Measurements from ENCODE around the gene MEGF11. TPM values are rescaled to one million over a fixed set of nuclear protein-coding genes. Genes with fewer than 3 reads are reported as not detected.

Gene MEGF11
- total RNA-seq, 1 experiment from 2014 or later: not detected

DNA sequence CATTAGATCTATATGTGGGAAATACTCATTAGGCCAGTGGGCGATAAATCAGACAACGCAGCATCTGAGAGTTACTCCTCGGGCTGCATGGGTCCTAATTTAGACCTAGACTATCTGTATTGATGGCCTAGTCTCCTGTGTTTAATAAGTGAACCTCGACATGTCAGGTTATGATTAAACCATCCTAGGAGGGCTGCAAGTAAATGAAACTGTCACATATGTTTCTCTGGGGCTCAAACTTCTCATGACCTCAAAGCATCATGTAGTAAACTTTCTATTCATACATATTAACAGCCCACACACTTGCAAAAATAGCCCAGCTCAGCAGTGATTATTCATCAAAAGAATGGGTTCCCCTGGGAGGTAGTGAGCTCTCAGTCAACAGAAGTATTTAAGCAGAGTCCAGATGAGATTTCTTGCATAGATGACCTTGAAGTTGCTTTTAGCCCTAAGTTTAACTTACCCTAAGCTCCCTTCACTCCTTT, 332.7 kb downstream of the MEGF11 start:
- DNase-seq (no peak), ATAC-seq (no peak)
- TF ChIP-seq EZH2 (IDR thresholded peaks at IDR 0.05; ENCODE audit: low read length, unreplicated experiment) (no peak), EZH2phosphoT487 (IDR thresholded peaks at IDR 0.05; ENCODE audit: borderline replicate concordance, low read length) (no peak)
- TF ChIP-seq, protein P1, sequence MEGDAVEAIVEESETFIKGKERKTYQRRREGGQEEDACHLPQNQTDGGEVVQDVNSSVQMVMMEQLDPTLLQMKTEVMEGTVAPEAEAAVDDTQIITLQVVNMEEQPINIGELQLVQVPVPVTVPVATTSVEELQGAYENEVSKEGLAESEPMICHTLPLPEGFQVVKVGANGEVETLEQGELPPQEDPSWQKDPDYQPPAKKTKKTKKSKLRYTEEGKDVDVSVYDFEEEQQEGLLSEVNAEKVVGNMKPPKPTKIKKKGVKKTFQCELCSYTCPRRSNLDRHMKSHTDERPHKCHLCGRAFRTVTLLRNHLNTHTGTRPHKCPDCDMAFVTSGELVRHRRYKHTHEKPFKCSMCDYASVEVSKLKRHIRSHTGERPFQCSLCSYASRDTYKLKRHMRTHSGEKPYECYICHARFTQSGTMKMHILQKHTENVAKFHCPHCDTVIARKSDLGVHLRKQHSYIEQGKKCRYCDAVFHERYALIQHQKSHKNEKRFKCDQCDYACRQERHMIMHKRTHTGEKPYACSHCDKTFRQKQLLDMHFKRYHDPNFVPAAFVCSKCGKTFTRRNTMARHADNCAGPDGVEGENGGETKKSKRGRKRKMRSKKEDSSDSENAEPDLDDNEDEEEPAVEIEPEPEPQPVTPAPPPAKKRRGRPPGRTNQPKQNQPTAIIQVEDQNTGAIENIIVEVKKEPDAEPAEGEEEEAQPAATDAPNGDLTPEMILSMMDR (conservative IDR thresholded peaks at IDR 0.05; ENCODE audit: low read depth, low read length): no peak
- no peak overlapping the region for H3K27ac ChIP-seq (ENCODE audit: low read length)
- no peak overlapping the region for H3K9ac ChIP-seq (ENCODE audit: low read length)
- no peaks in the 10 kb centered on the region for H3K9me3 ChIP-seq (ENCODE audit: low read length)
- intact Hi-C loops (cut with micrococcal nuclease): no loop called here
- no peaks in the 10 kb centered on the region for H4K20me1 ChIP-seq (ENCODE audit: low read length)
- no peak overlapping the region for H2AFZ ChIP-seq (ENCODE audit: low read length)
- POLR2A ChIA-PET (ENCODE audit: unreplicated experiment): no interaction called here
- no peaks in the 10 kb centered on the region for H3K9me2 ChIP-seq (replicated peaks; ENCODE audit: low read length)
- H3K79me2 ChIP-seq (ENCODE audit: low read length): no peaks in the 10 kb centered on the region
- no peak overlapping the region for H3K4me3 ChIP-seq (ENCODE audit: low read length)
- no peaks in the 10 kb centered on the region for H3K36me3 ChIP-seq (ENCODE audit: low read depth, low read length)
- no peak overlapping the region for H3K4me2 ChIP-seq (ENCODE audit: low read length)
- CTCF ChIA-PET: no interaction called here
- H3K27me3 ChIP-seq (ENCODE audit: low read length): no peaks in the 10 kb centered on the region
- BruUV-seq (replicated peaks): no TSS peak
- H3F3A ChIP-seq (ENCODE audit: low read length, unreplicated experiment): no peaks in the 10 kb centered on the region
- H3K4me1 ChIP-seq (ENCODE audit: insufficient read depth, low read length): no peaks in the 10 kb centered on the region

DNA sequence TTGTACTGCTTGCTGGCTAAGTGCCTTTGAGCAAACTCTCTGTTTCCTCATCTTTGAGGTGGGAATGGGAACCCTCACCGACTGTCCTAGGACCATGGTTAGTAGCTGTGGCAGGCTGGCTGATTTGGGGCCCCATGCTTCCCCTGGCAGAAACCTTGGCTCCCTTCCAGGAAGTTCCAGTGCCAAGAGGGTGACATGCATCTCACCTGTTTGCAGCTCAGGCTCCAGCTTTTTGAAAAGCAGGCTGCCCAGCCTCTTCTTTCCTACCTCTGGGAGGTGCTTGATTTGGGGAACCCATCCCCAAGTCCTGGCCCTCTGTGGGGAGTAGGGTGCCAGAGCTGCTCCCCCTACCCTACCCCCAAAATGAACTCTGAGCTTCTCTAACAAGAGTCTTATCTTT, 333.4 kb downstream of the MEGF11 start:
- no peaks in the 10 kb centered on the region for H4K20me1 ChIP-seq (ENCODE audit: low read length)
- no peak overlapping the region for H3K27ac ChIP-seq (ENCODE audit: low read length)
- no peak overlapping the region for H3K4me2 ChIP-seq (ENCODE audit: low read length)
- no peaks in the 10 kb centered on the region for H3K4me1 ChIP-seq (ENCODE audit: insufficient read depth, low read length)
- no peaks in the 10 kb centered on the region for H3K79me2 ChIP-seq (ENCODE audit: low read length)
- no peaks in the 10 kb centered on the region for H3F3A ChIP-seq (ENCODE audit: low read length, unreplicated experiment)
- H3K27me3 ChIP-seq (ENCODE audit: low read length): no peaks in the 10 kb centered on the region
- BruUV-seq (replicated peaks): no TSS peak
- POLR2A ChIA-PET (ENCODE audit: unreplicated experiment): no interaction called here
- no peaks in the 10 kb centered on the region for H3K9me3 ChIP-seq (ENCODE audit: low read length)
- no peak overlapping the region for H3K4me3 ChIP-seq (ENCODE audit: low read length)
- CTCF ChIA-PET: no interaction called here
- no peak overlapping the region for H3K9ac ChIP-seq (ENCODE audit: low read length)
- H3K36me3 ChIP-seq (ENCODE audit: low read depth, low read length): no peaks in the 10 kb centered on the region
- ATAC-seq (no peak), DNase-seq (no peak)
- intact Hi-C loops (cut with micrococcal nuclease): no loop called here
- H3K9me2 ChIP-seq (replicated peaks; ENCODE audit: low read length): no peaks in the 10 kb centered on the region
- H2AFZ ChIP-seq (ENCODE audit: low read length): no peak overlapping the region
- TF ChIP-seq, protein P1 (conservative IDR thresholded peaks at IDR 0.05; ENCODE audit: low read depth, low read length): no peak
- TF ChIP-seq EZH2 (IDR thresholded peaks at IDR 0.05; ENCODE audit: low read length, unreplicated experiment) (no peak), EZH2phosphoT487 (IDR thresholded peaks at IDR 0.05; ENCODE audit: borderline replicate concordance, low read length) (no peak)

DNA sequence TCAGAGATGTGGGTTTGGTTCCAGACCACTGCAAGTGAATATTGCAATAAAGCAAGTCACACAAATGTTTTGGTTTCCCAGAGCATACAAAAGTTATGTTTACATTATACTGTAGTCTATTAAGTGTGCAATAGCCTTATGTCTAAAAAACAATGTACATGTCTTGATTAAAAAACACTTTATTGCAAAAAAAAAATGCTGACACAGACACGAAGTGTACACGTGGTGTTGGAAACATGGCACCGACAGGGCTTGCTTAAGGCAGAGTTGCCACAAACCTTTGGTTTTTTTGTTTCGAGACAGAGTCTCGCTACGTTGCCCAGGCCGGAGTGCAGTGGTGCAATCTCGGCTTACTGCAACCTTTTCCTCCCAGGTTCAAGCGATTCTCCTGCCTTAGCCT, 334.2 kb downstream of the MEGF11 start:
- no TSS peak for BruUV-seq (replicated peaks)
- ATAC-seq: no peak
- H3K79me2 ChIP-seq (ENCODE audit: low read length): no peaks in the 10 kb centered on the region
- TF ChIP-seq, protein P1 (conservative IDR thresholded peaks at IDR 0.05; ENCODE audit: low read depth, low read length): no peak
- no peak for TF ChIP-seq EZH2 (IDR thresholded peaks at IDR 0.05; ENCODE audit: low read length, unreplicated experiment)
- no peak for DNase-seq
- H3F3A ChIP-seq (ENCODE audit: low read length, unreplicated experiment): no peaks in the 10 kb centered on the region
- H3K27me3 ChIP-seq (ENCODE audit: low read length): no peaks in the 10 kb centered on the region
- no peaks in the 10 kb centered on the region for H3K9me2 ChIP-seq (replicated peaks; ENCODE audit: low read length)
- H4K20me1 ChIP-seq (ENCODE audit: low read length): no peaks in the 10 kb centered on the region
- H3K36me3 ChIP-seq (ENCODE audit: low read depth, low read length): no peaks in the 10 kb centered on the region
- no peaks in the 10 kb centered on the region for H3K4me1 ChIP-seq (ENCODE audit: insufficient read depth, low read length)
- no peak overlapping the region for H3K4me3 ChIP-seq (ENCODE audit: low read length)
- no peak overlapping the region for H2AFZ ChIP-seq (ENCODE audit: low read length)
- no peak overlapping the region for H3K27ac ChIP-seq (ENCODE audit: low read length)
- CTCF ChIA-PET: no interaction called here
- POLR2A ChIA-PET (ENCODE audit: unreplicated experiment): no interaction called here
- no peaks in the 10 kb centered on the region for H3K9me3 ChIP-seq (ENCODE audit: low read length)
- no peak overlapping the region for H3K4me2 ChIP-seq (ENCODE audit: low read length)
- intact Hi-C loops (cut with micrococcal nuclease): no loop called here
- no peak overlapping the region for H3K9ac ChIP-seq (ENCODE audit: low read length)
